HG03135 (cell line): Measurements from ENCODE around the gene JARID2.

Source experiments
- ATAC-seq: cut with Tn5 transposase; IDR thresholded peaks from one replicate; pipeline ENCODE4 v1.9.1; 2021; ENCODE audit warnings: mild to moderate bottlenecking, moderate library complexity; ENCODE audit not compliant: unreplicated experiment

The JARID2 gene

DNA sequence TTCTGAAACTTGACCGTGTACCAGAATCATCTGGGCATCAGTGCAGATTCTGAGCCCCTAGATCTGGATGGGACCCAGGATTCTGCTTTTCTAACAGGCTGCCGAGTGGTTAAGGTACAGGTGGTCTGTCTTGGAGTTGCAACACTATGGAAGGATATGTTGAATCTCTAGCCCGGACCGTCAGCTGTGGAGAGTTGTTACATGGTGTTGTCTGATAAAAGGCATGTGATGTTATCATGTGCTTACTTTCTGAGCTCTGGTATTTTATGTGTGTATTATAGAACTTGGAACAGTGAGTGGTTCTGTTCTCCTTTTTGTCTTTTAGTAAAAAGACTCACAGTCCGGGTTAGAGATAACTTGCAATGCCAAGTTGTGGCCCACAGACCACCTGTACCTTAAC lies 123.0 kb downstream of the JARID2 start:
- ATAC-seq: no peak

DNA sequence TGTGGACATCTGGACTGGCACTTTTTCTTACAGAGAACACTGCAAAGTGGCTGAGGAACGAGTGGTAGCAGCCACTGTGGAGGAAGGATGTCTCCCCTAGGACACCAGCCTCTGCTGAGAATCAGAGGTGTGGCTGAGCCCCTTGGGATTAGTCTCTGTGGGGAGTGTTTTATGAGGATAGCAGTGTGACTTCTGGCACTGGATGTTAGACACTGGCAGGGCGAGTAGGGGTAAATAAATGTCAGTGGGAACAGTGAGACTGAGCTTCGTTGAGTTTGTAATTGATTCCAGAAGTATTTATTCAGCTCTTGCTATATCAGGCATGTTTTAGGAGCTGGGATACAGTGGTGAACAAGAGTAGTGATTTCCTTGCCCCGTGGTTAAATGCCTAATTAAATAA lies 124.0 kb downstream of the JARID2 start:
- no peak for ATAC-seq

DNA sequence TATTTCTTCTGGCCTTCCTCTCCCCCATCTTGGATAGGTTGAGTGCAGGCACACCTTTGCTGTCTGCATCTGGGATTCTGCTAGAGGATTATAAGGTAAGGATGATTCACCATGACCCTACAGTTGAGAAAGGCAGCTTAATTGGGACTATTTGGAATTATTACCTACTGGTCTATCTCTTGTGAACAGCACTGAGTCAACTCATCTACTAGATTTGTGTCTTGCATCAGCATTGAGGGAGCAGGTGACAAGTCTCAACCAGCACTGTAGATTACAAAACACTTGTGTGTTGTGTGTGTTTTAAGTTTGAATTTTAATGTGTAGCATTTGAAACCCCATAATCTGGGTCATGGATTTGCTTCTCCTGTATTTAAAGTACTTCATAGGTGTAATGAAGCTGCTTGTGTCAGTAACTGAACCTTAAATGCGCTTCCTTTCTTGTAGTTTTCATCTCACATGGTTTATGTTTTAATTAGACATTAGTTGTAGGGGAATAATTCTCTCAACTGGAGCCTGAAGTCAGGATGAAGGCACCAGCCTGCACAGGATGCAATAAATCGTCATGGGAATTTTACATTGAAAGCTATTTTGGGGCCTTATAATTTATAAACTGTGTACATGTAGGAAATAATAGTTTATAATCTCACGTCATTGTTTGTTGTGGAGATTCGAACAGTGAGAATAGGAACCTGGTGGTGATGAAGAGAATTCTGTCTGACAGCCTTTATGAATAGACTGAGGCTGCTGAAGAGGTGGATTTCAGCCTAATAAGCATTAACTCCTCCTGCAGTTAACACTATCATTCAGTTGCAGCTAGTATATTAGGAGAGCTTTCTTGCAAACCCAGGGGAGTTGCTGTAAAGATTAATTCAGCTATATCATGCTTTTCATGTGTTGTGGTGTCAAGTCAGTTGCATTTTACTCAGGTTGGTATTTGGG lies 125.1 kb downstream of the JARID2 start:
- ATAC-seq: no peak

DNA sequence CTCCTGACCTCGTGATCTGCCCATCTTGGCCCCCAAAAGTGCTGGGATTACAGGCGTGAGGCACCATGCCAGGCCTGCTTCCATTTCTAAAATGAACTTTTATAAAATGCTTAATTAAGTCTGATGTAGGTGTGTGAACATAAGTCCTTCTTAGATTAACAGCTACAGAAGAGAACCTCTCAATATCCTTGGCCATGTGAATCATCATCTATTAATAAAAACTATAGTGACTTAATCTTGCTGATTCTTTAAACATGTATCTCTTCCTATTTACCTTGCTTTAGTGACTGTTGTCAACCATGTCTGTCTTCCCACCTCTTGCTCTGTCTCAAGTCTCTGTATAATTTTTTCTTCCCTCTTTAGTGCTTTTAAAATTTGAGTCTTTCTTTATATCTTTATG lies 127.1 kb downstream of the JARID2 start:
- no peak for ATAC-seq

DNA sequence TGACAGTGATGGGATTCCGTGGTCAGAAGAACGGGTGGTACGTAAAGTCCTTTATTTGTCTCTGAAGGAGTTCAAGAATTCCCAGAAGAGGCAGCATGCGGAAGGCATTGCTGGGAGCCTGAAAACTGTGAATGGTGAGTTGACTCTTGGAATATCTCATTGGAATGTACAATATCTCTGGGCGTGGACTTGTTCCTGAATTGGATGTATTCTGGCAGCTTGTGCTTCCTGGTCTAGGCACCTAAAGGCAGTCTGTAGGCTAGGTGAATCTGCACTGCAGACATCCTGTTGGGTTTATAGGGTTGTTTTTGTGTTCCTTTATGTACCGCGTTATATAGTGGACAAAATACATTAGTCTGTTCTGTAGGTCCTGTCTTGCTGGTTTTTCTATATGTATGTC lies 128.2 kb downstream of the JARID2 start:
- ATAC-seq: no peak

DNA sequence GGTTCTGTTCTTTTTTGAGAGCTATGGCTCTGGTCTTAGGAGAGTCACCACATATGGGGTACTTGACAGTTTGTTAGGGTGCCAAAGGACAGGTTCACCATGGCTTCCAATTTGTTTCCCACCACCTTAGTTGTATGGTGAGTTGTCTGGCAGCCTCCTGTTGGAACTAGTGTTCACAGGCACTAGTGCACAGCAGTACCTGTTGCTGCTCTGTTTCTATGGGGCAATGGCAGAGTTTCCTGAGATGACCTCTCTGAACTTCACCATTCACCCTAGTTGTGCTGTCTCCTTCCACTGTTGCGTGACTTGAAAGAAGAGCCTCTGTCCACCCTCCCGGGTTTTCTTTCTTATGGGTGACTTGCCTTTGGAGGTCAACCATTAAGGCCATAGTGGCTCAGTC lies 129.1 kb downstream of the JARID2 start:
- ATAC-seq: no peak

DNA sequence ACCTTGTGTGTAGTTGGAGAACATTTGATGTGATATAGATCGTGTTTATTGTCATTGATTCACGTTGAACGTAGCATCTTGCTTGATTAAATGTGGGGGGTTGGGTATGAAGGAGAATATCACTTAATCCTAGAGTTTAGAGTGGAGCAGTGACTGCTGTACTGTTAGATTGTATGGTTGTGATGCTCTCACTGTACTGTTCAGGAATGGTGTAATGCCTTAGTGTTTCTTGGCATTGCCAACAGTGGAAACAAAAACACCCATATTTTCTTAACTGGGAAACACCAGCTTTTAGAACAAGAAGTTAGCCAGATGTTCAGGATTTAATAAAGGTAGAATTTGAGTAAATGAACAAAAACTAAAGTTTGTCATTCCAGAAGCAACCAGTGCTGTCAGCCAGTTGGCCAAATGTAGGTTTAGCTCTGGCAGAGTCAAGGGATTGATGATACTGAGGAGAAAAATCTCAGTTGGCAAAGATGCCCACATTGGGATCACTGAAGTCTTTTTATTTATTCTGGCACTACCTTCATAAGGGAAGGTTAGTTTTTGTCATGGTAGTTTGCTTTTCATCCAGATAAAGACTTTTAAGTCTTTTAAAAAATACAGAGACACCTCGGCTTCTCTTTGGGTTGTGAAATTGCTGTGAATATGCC lies 129.9 kb downstream of the JARID2 start:
- ATAC-seq: no peak

DNA sequence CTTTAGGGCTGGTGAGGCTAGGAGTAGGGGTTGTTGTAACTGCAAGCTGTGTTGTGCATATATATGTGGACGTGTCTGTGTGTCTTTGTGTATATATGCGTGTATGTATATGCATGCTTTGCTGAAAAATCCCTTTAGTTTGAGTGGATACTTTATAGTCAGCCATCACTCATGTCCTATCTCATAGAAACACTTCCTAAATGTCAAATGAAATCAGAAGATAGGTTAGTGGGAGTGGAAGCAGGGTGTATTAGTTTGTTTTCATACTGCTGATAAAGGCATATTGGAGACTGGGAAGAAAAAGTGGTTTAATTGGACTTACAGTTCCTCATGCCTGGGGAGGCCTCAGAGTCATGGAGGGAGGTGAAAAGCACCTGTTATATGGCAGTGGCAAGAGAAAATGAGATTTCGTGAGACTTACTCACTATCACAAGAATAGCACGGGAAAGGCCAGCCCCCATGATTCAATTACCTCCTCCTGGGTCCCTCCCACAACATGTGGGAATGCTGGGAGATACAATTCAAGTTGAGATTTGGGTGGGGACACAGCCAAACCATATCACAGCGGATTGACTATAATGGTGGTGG lies 131.1 kb downstream of the JARID2 start:
- no peak for ATAC-seq

DNA sequence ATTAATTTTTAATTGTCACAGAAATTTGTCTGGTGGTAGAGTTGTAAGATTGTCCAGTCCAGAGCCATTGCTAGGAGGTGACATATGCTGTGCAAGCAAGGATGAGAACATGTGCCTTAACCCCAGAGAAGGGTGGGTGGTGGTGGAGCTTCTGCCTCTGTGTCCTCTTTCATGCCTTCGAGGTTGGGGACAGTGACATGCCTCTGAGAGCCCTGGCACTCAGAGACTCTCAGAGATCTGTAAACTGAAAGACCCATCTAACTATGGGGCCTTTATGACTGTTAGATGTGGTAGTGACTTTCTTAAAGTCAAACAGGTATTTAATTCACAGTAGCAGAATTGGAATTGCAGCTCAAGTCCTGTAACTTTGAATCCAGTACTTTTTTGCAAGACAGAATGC lies 132.4 kb downstream of the JARID2 start:
- no peak for ATAC-seq

DNA sequence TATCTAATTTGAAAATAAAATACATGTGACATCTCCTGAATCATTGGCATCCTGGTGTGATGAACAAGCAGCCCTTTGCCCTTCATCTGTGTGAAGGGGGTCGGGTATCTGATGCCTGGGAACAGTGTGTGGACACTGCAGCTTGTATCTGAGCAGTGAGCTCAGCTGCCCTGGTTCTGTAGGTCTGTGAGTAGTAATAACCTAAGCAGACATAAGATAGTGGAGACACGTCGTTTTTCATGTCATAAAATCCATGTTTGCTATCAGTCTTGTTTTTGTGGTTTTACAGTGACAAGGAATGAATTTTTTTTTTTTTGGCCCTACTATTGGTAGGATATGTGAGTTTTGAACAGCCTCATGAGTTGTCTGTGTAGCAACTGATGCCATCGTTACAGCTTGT lies 133.0 kb downstream of the JARID2 start:
- ATAC-seq: no peak

DNA sequence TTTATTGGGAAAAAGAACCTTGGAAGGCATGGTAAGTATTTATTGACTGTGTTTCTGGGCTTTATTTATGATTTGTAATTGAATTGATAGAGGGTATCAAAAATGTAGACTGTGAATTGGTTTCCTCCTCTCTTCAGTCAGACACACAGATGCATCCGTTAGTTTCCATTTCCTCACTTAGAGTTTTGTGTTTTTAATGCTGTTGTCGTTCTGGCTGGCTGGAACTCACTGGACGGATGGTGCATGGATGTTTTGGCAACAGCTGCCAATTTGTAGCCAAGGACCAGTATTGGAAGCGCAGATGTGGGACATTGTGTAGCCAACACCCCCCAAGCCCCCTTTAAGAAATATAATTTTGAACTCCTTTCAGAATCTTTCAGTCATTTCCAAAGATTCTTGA lies 134.5 kb downstream of the JARID2 start:
- ATAC-seq: no peak

DNA sequence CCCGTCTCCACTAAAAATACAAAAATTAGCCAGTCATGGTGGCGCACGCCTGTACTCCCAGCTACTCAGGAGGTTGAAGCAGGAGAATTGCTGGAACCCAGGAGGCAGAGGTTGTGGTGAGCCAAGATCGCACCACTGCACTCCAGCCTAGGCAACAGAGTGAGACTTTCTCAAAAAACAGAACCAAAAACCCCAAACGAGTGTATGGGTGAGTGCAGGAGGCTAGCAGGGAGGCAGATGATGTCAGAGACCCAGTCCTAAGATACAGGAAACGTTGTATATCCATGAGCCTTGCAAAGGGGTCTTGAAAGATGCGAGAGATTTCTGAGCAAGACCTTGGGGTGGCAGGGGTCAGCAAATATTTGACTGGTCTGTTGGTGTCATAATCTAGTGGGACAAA lies 136.2 kb downstream of the JARID2 start:
- no peak for ATAC-seq

DNA sequence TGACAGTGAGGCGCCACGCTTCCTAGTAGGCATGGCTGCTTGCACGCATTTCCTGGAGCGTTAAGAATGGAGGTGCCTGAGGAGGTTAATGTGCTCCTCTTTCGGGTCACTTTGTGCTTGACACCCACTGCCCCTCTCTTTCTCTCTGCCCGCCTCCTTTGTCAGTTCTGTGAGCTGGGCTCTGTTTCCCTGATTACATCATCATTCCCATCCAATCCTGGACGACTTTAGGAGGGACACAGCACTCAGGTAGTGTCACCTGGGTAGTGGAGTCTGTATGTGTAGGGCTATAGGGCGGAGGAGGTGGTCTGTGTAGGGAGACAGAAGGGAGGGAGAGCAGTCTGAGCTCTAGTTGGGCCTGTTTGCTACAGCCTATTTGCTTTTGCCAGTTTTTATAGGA lies 136.8 kb downstream of the JARID2 start:
- no peak for ATAC-seq

DNA sequence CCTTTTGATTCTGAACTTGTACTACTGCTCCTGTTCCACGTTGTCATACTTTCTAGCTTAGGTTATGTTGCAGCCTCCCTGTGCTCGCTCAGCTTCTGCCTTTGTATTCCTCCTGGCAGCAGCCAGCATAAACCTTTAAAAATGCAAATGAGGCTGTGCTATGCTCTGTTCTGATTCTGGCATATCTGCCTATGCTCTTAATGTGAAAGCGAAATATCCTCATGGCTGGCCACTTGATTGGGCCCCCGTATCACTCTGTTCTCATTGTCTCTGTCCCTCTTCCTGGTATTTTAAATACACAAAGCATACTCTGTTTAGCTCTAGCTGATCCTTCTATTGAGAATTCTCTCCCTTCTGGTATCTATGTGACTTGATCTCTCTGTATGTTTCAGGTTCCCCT lies 139.0 kb downstream of the JARID2 start:
- ATAC-seq: no peak

DNA sequence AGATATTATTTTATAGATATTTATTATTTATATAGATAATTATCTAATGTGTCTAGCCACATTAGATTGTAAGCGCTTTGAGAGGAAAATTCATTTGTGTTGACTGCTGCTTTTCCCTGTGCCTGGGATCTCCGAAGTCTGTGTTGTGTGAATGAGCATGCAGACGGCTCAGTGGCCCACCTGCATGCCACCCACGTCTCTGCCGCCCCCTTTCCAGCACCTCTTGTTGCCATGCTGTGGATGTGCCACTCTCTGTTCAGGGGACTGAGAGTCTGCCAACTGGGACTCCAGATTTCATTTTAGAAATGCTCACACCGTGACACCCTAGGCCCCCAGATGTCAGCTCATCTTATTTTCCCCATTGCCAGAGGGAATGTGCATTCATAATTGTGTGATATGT lies 139.7 kb downstream of the JARID2 start:
- ATAC-seq: no peak

DNA sequence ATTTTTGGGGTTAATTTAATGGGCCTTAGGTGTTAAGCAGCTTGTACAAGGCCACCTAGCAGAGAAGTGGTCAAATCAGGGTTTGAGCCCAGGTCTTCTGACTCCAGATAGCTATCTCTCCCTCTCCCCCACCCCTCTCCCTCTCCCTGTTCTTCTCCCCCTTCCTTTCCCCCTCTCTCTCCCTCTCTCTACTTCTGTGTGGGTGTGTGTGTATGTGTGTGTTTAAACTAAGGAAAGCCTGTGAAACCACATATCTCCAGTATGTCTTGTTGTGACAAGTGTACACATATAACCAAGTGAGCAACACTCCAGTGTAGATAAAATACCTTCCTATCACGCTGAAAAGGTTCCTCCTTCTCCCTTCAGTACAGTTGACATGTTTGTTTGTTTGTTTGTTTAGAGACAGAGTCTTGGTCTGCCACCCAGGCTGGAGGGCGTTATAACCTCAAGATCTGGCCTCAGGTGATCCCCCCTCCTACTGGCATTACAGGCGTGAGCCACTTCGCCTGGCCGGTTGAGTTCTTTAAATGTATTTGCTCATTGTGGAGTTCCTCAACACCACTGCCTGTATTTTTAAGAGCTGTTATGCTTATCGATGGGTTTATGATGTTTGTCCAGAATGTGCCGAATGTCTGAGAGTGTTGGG lies 140.4 kb downstream of the JARID2 start:
- ATAC-seq: no peak

DNA sequence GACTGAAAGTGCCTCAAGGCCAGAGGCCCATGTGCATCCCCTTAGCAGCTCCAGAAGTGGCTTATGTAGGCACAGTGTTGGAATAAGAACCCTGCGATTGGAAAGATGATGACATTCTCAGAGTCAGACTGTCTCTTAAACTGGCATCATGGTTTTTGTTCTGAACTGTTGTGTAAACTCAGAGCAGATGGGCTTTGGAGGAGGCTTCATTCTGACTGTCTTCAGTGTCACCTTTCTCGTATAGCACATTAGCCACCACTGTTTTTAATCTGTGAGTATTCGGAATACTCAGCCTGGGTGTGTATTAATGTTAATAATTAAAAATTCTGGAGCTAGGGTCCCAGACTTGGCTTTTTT lies 140.9 kb downstream of the JARID2 start:
- ATAC-seq: no peak

DNA sequence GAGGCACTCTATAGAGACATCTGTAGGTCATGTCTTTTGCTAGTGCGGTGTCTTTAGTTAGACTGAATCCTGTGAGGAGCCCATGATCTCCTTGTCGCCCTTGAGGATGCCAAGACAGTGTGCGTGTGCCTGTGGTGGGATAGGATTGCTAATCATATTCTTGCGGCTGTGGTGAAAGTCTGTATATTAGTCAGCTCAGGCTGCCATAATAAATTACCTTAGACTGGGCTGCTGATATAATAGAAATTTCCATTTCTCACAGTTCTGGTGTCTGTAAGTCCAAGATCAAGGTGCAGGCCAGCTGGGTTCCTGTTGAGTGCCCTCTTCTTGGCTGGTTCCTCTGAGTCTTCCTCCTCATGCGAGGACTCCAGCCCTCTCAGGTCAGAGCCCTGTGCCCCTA lies 141.2 kb downstream of the JARID2 start:
- ATAC-seq: no peak

DNA sequence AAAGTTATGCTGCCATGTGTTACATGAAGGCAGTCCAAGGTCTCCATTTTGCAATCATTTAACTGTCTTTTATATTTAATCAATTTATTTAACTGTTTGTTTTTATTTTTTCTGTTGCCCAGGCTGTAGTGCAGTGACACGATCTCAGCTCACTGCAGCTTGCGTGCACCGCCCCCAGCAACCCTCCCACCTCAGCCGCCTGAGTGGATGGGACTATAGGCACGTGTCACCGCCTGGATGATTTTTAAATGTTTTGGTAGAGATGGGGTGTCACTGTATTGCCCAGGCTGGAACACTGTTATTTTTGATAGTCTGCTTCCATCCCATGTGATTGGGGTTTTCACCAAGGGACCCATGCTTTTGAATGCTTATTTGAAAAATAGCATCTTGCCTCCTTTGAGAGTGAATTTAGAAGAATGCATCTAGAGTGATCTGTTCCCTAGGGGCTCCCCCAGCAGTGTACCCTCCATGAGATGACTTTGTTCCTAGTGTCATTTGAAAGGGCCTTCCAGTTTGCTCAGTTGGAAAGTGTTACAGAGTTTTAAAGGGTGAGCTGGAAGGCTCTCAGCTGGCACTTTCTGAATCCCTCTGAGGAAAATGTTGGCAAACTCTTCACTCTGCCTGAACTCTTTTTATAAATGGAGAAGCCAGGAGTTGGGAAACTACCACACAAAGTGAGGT lies 143.4 kb downstream of the JARID2 start:
- no peak for ATAC-seq

DNA sequence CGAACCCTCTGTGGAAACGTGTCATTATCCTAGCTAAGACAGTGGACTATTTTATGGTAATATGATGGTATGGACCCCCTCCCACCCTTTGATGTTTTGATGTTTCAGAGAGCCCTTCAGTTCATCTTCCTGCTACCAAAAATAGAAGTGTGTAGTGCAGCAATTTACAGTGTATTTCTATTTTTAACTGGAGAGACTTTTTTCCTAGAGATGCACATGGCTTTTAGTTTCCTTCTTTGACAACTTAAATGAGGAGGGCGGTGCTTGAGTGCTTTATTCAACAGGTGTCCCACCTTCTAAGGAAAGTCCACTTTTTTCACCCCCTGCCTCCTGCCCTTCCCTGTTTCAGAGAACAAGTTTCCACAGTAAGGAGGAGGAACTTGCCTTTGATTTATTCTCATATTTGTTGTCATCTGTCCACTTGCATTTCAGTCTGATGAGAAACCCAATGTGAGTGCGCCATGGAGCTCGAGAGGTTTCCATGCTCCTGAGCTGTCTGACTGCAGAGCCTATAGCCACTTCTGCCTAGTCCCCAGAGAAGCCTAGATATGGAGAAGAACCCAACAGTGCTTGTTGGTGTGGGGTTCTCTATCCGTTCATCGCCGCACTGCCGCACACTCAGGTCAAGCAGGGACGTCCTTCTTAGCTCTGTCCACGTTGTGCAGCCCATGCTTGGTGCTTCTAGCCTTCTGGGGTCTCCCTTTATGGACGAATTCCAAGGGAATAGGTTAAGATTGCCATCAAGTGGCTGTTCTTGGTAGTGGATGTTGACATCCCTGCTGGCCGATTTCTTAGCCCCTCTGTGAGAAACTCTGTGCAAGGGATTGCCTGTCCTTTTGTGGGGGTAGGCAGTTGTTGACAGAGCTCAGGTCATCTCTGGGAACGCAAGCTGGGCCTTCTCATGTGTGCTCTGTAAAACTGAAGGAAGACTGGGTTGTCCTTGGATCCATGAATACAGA lies 144.2 kb downstream of the JARID2 start:
- ATAC-seq: no peak
